HG03565 (cell line): Measurements from ENCODE around the gene LYZL6.
"Not testable (repeated sequence)": the region's sequence is repeated elsewhere in the genome, so short reads cannot be mapped to it uniquely, and the experiment has no call there.

Experiments
- ATAC-seq: cut with Tn5 transposase; IDR thresholded peaks from one replicate; pipeline ENCODE4 v1.9.1; 2021; ENCODE audit warnings: mild to moderate bottlenecking, moderate library complexity; ENCODE audit not compliant: unreplicated experiment

Gene LYZL6

GRCh38 chr17:35948092-35948491, 4.6 kb upstream of the LYZL6 start:
- ATAC-seq = no peak

- no peak for ATAC-seq
Measured at GRCh38 chr17:35947156-35947585, 3.7 kb upstream of the LYZL6 start.

GRCh38 chr17:35944151-35944550, 638 bp upstream of the LYZL6 start:
- ATAC-seq = no peak

- no peak for ATAC-seq
Measured at GRCh38 chr17:35942588-35943186, 826 bp downstream of the LYZL6 start.

- ATAC-seq = not testable (repeated sequence)
Measured at GRCh38 chr17:35938492-35938891, 5.0 kb downstream of the LYZL6 start.

GRCh38 chr17:35936063-35936462, 7.5 kb downstream of the LYZL6 start:
- ATAC-seq = no peak

GRCh38 chr17:35934760-35935159, 8.8 kb downstream of the LYZL6 start:
- no peak for ATAC-seq

GRCh38 chr17:35932586-35932985, 10.9 kb downstream of the LYZL6 start:
- ATAC-seq = no peak

- ATAC-seq = no peak
Measured at GRCh38 chr17:35931794-35932425, 11.6 kb downstream of the LYZL6 start.

GRCh38 chr17:35930211-35931065, 13.1 kb downstream of the LYZL6 start, which contains the start of gene RDM1:
Gene RDM1, minus strand, starts transcription at chr17:35930773. Its CDS starts 46 bp downstream, at chr17:35930727.
- ATAC-seq = peak; percentile 59

GRCh38 chr17:35927714-35928113, 15.8 kb downstream of the LYZL6 start:
- no peak for ATAC-seq

GRCh38 chr17:35923609-35924114, 19.9 kb downstream of the LYZL6 start:
- ATAC-seq = no peak

GRCh38 chr17:35920229-35920628, 23.3 kb downstream of the LYZL6 start:
- no peak for ATAC-seq

GRCh38 chr17:35918665-35919064, 24.8 kb downstream of the LYZL6 start:
- ATAC-seq = no peak

GRCh38 chr17:35917519-35918213, 25.8 kb downstream of the LYZL6 start:
- no peak for ATAC-seq

GRCh38 chr17:35915153-35915964, 28.2 kb downstream of the LYZL6 start:
- ATAC-seq = no peak

- ATAC-seq = no peak
Measured at GRCh38 chr17:35914354-35914753, 29.2 kb downstream of the LYZL6 start.

GRCh38 chr17:35913609-35914008, 29.9 kb downstream of the LYZL6 start:
- no peak for ATAC-seq

GRCh38 chr17:35912942-35913341, 30.6 kb downstream of the LYZL6 start:
- ATAC-seq = no peak

- no peak for ATAC-seq
Measured at GRCh38 chr17:35912339-35912912, 31.1 kb downstream of the LYZL6 start.
